SW480 (cell line): ENCODE measurements around the gene EML3.
"Not testable (repeated sequence)": the region's sequence is repeated elsewhere in the genome, so short reads cannot be mapped to it uniquely, and the experiment has no call there.

ENCODE experiments used
- DNase-seq: peaks from one replicate; pipeline ENCODE4 v3.0.0-alpha.2; 2016; ENCODE audit warnings: low spot score

Gene EML3

DNA sequence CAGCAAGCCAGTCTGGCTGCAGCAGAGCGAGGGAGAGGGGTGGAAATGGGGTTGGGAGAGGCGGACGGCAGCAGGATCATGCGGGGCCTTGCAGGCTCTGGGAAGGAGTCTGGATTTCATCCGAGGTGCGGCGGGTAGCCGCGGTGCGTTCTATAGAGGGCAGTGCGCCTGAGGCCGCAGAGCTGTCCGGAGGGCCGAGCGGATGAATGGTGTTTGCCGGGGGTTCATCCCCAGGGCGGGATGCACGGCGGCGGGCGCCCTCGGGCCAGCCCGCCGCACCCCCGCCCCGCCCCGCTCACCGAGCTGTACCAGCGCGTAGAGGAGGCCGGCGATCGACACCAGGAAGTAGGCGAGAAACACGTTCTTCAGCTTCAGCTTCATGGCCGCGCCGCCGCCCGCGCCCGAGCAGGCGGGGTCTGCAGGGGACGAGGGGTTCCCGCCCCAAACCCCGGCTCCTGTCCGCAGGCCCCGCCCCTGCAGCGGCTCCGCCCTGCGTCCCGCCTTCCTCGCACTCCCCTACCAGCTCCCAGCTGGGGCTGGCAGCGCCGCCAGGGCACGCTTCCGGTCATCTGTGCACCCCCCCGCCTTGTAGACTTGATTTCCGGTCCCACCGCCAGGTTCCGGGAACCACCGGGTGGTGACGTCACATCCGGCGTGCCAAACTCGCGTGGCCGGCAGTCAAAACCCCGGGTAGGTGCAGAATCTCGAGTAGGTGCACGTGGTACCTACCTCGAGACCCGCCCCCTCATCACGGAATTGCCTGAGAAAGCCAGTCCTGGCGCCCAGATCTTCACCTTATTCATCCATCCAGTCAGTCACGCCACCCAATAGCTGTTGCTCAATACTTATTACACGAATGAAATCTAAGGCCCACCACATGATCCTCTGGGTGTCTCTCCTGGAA, 9.2 kb upstream of the EML3 start, which contains the start of gene B3GAT3:
B3GAT3 (minus strand) TSS at position 420 of the 904 bp plus-strand sequence; CDS start at position 381, 39 bp downstream.
- peak; percentile 98 for DNase-seq

DNA sequence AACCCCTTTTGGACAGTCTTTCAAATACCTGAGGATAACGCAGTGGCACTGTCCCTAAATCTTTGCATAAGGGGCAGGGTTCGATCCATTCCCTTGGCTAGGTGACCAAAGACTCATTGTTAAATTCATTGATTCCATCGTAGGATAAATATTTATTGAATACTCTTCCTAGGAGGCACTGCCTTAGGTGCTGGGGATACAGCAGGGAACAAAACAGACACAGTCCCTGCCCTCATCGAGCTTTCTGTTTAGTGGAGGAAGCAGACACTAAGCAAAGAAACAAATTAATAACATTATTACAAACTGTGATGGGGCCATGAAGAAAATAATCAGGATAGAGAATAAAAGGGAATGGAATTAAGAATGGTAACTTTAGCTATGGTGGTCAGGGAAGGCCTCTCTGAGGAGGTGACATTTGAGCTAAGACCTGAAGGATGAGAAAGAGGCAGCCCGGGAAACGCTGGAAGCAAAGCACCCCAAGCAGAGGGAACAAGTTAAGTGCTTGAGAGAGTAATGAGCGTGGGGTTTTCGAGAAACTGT, 8.5 kb upstream of the EML3 start:
- no peak for DNase-seq

DNA sequence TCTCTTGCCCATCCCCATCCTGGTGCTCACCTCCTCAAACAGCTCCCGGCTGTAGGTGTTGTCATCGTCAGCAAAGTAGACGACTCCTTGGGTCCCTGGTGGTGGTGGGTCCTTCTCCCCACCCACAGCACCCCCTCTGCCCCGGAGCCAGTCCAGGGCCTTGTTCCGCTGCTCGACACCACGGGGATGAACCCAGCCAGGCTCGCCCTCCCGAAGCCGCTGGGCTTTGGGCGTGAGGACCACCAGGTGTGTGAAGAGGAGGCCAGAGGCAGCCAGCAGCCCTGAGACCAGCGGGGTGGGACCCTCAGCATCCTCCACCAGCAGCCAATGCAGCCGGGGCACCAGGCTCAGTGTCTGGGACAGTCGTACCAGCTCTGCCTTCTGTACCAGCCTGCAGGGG, 4.4 kb upstream of the EML3 start:
- DNase-seq, result not testable (repeated sequence)

DNA sequence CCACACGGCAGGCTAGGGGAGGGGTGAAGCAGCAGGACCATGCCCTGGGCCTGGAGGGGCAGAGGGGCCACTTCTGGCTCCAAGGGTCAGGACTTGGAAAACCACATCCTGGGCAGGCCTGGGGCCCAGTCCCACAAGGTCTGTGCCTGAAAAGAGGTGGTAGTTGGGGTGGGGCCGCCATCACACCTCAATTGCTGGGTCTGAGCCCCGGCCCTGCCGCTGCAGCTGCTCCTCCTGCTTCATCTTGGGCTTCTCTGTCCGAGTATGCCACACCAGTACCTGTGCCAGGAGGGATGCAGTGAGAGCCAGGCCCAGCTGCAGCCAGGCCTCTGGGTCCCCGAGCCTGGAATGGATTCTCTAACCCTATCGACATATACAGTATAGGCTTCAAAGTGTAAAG, 2.9 kb upstream of the EML3 start:
- DNase-seq, result no peak

DNA sequence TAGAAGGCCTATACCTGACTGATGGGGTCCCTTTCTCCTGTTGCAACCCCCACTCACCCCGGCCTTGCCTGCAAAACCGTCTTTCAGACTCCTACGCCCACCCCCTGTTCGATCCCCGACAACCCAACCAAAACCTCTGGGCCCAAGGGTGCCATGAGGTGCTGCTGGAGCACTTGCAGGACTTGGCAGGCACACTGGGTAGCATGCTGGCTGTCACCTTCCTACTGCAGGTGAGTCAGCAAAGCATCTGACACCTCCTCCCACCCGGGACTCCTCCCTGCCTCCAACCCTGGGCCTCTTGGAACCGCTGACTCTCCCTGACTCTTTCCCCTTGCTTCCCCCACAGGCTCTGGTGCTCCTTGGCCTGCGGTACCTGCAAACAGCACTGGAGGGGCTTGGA, 1.7 kb upstream of the EML3 start:
- DNase-seq, result peak; percentile 48

DNA sequence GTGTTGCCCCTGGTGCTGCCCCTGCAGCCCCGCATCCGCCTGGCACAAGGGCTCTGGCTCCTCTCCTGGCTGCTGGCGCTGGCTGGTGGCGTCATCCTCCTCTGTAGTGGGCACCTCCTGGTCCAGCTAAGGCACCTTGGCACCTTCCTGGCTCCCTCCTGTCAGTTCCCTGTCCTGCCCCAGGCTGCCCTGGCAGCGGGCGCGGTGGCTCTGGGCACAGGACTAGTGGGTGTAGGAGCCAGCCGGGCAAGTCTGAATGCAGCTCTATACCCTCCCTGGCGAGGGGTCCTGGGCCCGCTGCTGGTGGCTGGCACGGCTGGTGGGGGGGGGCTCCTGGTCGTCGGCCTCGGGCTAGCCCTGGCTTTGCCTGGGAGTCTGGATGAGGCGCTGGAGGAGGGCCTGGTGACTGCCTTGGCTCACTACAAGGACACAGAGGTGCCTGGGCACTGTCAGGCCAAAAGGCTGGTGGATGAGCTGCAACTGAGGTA, 760 bp upstream of the EML3 start:
- no peak for DNase-seq

DNA sequence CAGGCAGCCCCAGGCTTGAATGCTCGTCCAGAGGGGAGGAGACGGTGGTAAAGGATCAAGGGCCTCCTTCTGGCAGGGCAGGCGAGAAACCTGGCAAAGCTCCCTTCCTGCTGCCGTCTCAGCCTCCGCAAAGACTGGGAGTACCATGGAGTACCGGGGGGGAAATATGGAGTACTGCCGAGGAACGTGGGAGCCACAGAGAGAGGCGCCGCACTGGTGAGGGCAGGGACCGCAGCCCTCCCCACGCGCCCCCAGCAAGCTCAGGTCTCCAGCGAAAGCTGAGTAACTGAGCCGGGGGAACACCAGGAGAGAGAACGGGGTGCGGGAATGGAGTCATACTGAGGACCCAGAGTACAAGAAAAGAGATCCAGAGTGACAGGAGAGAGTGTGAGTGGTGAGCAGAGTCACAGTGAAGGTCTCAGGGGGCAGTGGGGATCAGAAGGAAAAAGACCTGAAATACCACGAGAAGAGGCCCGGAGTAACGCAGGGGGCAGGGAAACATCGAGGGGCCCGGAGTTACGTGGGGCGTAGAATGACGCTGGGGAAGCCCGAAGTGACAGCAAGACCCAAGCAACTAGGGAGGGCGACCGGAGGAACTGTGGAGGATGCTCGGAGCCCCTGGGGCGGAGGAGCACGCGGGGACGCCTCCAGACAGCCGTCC, 740 bp downstream of the EML3 start:
- DNase-seq, result peak; percentile 48

DNA sequence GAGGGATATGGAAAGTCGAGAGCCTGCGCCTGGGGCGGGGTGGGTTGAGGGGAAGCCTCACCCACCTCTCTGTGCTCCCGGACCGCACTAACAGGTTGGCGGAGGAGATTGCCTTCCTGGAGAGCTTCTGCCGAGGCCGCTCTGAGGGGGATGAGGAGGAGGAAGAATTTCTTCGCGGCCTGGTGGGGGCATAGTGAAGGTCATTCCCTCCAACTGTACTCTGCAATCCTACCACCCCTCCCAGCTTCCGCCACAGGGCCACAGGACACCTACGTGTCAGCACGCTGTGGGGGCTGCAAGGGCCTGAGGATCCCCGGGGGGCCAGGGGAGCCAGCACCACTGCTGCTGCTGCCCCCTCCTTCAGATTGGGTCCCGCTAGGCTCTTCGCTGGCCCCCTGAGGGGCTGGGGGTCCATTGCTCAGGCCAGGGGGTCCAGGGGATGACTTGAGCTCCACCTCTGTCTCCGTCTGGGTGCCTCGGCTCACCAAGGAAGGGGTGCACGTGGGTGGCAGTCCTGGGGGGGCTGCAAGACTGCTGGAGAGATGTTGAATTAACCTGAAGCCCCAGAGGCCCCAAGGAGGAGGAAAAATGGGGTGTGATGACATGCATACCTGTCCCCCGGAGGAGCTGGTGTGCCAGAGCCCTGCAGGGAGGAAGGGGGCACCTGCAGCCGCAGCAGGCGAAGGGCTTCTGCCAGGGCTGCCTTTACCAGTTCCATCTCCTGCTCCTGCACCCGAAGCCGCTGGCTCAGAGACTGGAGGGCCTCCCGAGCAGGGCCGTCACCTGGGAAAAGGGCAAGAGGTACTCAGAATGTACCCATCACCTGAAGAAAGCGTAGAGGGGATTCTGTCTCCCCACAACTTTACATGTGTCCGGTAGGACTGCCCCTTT, 1.5 kb downstream of the EML3 start:
- no peak for DNase-seq

DNA sequence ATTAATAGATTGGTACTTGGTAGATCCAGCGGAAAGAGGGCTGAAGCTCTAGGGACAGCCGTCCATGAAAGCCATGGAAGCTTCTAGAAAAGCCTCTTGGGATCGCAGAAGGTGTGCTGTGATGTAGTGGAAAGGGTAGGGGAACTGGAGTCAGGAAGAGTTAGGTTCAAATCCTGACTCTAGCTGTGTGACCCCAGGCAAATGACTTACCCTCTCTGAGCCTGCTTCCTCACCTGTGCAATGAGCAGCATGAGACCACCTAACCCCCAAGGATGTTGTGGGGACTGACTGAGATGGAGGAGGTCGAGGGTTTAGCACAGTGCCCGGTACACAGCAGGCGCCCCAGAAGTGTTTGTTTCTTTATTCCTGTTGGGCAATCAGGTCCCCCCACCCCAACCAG, 2.2 kb downstream of the EML3 start:
- no peak for DNase-seq

DNA sequence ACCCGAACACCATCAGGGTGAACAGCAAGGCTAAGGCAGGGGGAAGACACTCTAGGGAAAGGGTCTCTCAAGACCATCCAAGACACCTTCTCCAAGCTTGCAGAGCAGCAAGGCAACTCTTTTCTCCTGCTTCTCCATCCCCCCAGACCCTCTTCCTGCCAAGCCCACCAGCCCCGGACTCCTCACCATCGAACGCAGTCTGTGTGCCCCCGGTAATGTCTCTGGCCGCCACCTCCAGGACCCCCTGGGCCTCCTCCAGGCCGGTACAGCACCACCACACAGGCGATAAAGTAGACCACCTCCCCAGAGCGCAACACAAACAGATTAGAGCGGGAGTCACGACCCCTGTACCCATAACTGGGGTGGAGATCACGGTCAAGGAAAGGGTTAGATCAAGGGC, 3.8 kb downstream of the EML3 start:
- no peak for DNase-seq

DNA sequence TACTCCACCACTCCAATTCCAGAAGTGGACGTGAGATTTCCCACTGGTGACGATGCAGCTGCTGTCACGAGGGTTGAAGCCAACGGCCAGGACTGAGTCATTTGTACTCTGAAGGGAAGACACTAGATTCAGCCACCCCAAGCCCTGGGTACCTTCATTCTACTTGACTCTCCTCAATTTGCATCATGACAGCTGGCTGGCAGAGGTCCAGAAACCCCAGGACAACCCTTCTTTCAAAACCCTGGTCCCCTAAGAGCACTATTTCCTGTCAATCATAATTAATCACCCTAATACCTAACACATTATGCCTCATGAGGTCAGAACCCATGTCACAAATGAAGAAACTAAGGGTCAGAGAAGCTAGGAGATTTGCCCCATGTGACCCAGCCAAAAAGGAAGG, 4.9 kb downstream of the EML3 start:
- no peak for DNase-seq

DNA sequence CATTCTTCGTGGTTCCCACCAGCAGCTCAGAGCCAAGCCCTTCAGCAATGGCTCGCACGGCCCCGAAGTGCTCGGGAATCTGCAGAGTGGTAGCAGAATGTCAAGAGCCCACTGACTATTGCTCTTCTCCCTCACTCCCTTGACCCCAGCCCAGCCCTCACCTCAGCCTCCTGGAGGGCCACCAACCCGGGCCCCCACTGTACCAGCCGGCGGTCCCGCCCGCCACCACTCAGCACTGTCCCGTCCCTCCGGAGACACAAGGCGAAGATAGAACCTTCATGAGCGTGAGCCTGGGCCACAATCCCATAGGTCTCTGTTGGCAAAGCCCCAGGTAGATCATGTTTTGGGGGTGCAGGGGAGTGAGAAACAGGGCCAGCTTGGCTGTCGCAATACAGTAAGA, 6.7 kb downstream of the EML3 start:
- no peak for DNase-seq

DNA sequence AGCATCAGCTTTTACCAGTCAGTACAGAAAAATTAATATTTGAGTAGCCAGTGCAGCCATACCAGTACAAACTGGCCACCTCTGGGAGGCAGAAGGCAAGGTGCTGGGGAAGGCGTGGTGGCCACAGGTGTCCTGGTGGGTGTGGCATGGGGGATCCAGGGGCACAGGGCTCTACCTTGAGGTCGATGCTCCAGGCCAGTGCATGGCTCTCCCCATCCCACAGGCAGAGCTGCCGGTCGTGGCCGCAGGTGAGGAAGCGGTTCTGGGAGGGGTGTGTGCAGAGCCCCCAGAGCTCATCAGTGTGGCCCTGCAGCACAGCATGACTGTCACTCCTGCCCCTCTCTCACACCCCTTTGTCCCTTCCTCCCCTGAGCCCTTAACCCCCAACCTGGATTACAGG, 7.1 kb downstream of the EML3 start:
- DNase-seq, result no peak

DNA sequence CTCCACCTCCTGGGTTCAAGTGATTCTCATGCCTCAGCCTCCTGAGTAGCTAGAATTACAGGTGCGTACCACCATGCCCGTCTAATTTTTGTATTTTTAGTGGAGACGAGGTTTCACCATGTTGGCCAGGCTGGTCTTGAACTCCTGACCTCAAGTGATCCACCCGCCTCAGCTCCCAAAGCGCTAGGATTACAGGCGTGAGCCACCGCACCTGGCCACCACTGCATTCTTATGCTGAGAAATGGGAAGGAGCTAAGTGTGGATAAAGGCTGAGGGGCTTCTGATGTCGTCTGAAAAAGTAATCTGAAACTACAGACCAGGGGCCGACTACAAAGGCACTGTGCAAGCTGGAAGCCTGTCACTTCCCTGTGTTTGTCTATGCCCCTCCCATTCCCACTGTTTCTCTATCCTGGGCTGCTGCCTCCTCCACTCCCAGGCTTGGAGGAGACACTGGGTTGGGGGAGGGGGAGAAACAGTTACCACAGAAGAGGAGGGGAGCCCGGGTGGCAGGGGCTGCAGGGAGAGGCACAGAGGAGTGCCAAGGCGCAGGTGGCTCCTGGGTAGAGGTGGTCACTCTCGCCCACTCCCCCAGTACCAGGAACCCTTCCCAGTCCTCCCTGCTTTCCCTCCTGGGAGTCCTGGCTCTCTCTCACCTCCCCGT, 8.0 kb downstream of the EML3 start:
- DNase-seq, result no peak

DNA sequence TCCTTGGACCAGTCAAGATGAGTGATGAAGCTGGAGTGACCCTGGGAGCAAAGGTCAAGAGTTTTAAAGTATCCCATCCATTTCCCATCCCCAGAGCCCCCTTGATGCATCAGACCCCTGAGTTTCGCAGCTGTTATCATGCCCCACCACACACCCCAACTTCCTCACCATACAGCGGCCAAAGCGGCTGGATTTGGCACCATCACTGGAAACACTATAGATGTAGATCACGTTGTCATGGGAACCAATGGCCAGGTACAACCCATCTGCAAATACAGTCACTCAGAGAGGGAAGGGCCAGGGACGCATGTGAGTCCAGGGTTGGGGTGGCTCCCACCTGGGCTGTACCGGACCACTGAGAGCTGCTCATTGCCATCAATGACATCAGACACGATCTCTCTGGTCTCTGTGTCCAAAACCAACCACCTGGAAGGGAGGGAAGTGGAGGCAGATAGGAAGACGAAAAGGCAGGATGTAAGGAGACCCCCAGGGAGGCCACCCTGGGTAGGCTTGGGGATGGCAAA, 8.7 kb downstream of the EML3 start:
- no peak for DNase-seq

DNA sequence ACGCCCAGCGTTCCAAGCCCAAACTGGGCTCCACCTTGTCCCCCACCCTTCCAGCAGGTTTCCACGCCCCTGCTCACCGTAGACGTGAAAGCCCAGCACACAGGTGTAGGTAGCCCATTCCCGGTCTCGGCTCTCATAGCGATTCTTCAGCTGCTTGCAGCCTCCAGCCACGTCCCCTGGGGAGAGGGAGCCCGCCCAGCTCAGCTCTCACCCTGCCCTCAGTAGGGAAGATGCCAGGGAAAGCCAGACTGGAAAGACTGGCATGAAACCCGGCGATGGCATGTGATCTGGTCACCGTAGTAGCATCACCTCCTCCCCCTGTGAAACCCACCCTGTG, 9.5 kb downstream of the EML3 start:
- DNase-seq, result no peak

DNA sequence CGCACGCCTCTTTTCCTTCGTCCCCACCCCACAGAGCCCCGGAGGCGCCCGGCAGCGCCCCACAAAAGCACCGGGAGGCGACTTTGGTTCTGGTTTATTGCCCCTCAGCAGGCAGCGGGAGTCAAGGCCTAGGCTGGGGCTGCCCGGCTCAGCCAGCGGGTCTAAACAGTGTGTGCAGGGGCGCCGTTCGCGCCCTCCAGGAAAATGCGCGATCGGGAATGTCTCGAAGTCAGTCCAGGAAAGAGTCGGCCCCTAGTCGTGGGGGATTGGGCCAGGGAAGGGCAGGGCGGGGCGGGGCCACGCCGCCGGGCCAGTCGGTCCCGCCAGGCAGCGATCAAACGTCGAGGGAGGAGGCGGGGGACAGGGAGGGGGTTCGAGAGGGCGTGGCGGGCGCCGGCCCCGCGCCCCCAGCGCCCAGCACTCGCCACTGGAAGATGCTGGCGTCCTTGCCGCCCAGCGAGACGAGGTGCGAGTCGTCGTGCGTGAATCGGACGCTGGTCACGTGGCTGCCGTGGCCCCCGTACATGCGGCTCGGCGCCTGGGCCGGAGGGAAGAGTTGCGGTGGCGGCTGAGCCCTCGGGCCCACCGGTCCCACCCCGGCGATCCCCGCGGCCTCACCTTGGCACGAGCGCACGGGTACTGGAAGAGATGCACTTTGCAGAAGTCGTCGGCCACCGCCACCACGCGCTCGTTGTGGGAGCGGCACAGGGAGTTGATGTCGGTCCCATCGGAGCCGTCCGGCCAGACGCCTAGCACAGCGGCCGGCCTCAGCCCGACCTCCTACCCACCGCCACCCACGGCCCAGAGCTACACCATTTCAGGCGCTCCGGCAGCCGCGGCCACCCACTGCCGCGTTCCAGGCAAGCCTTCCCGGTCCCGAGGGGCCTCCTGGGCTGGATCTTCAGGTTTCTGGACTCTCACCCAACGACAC, 10.2 kb downstream of the EML3 start:
- no peak for DNase-seq

DNA sequence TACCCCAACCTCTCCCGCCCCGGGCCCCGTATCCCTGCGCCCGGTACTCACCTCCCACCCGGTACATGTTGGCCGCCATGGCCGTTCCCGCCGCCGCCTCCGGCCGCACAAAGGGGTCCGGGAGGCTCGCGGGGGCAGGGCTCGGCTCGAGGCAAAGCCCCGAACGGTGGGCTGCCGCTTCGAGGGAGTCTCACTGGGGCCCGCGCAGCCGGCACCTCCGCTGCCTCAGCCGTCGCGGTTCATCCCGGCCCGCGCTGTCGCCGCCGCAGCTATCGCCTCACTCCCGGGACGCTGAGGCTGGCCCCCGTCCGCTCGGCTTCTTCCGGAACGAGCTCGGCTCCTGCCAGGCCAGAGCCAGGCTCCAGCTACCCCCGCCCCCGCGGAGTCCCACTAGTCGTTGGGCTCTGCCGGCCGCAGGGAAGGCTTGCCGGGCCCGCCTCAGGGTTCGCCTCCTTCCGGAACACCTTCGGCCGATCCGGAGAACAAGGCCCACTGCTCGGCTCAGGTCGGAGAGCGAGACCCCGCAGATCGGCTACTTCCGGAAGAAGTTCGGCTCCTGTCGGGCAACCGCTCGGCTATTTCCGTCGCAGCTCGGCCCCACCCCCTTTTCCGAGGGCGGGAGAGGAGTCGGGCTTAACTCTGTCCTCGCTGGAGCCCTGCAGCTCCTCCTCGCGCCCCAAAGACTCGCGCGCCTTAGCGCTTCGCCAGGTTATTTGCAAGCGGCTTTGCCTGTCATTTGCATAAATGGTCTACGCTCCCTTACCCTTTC, 11.0 kb downstream of the EML3 start, which contains the start of gene MTA2:
MTA2 (minus strand) TSS at position 494 of the 769 bp plus-strand sequence; CDS start at position 79, 415 bp downstream.
- DNase-seq, result peak; percentile 99

DNA sequence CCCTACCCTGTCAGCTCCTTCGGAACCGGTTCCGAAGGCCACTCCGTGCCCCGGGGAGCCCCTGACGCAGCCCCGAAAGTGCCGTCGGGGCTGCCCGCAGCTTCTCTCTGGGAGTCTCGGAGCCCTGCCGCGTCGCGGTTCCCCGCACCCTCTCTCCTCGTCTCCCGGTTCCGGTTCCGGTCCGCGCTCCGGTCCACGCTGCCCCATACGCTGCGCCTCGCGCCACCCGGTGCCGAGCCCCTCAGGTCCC, 11.5 kb downstream of the EML3 start:
- DNase-seq, result peak; percentile 33
